HepG2 (cell line): ENCODE measurements around the gene OSBPL5. TPM values are rescaled to one million over a fixed set of nuclear protein-coding genes. Genes with fewer than 3 reads are reported as not detected.

ENCODE experiments used
- ATAC-seq: fragments of 200-7000 bp; cut with Tn5 transposase; 3 replicates; pipeline ENCODE4 v1.9.1; 2020; ENCODE audit warnings: mild to moderate bottlenecking, moderate library complexity
- BruUV-seq: library from RNA; stranded (reverse); fragments of 400-500 nt; replicated peaks from 2 replicates; lab custom pipeline; 2021; lab: Mats Ljungman, UMichigan
- CTCF ChIA-PET: fragments of 300-600 bp; formaldehyde crosslinking; extraction: SDS; loops from one replicate; lab custom pipeline; 2021; ENCODE audit warnings: low total read pairs, inconsistent platforms, low intra/inter-chr PET ratio; lab: Yijun Ruan, JAX
- POLR2A ChIA-PET: fragments of 350-600 bp; sonication (Branson Sonifier 250); formaldehyde crosslinking; loops from one replicate; lab custom pipeline; 2020; ENCODE audit warnings: antibody characterized with exemption, inconsistent platforms; lab: Yijun Ruan, JAX
- DNase-seq: peaks from one replicate; pipeline ENCODE4 v3.0.0-alpha.2; 2015; ENCODE audit warnings: low spot score
- FAIRE-seq: peaks from 3 replicates; lab custom pipeline; 2011; peaks lifted over from hg19 to GRCh38; lab: Jason Lieb, UNC
- H2AFZ ChIP-seq: one replicate; pipeline ENCODE4 v1.6.1; 2011; ENCODE audit warnings: low read length, inconsistent platforms
- H3K27ac ChIP-seq: fragments of 300-600 bp; 3 replicates; pipeline ENCODE4 v1.8.0; 2011; ENCODE audit warnings: mixed run types, mild to moderate bottlenecking, mixed read lengths, low read length, inconsistent platforms; ENCODE audit not compliant: insufficient read depth; ENCODE audit errors: extremely low read length
- H3K27me3 ChIP-seq, 2 experiments: fragments of 200-600 bp in 1 of 2; 2 replicates in 1 of 2; 3 replicates in 1 of 2; pipeline versions ENCODE4 v1.6.0 to v1.8.0; 2011; ENCODE audit warnings: low read length in 2 of 2, mild to moderate bottlenecking in 2 of 2, moderate library complexity in 2 of 2, inconsistent platforms in 1 of 2; ENCODE audit not compliant: insufficient read depth in 2 of 2, control insufficient read depth in 1 of 2
- H3K36me3 ChIP-seq, 2 experiments: fragments of 200-600 bp in 1 of 2; replicated peaks in 1 of 2; 2 replicates in 1 of 2; 3 replicates in 1 of 2; pipeline versions ENCODE4 v1.5.1 to v1.8.0; 2011; ENCODE audit warnings: low read length in 2 of 2, inconsistent platforms in 1 of 2; ENCODE audit not compliant: insufficient read depth in 2 of 2, control insufficient read depth in 1 of 2
- H3K4me1 ChIP-seq: 2 replicates; pipeline ENCODE4 v1.5.1; 2012; ENCODE audit warnings: low read length, inconsistent platforms; ENCODE audit not compliant: insufficient read depth
- H3K4me2 ChIP-seq: 2 replicates; pipeline ENCODE4 v1.6.0; 2011; ENCODE audit warnings: low read depth, low read length, inconsistent platforms
- H3K4me3 ChIP-seq, 3 experiments: fragments of 200-600 bp in 1 of 3; sonication (generic), shearing (Covaris generic) in 1 of 3; replicated peaks in 1 of 3; 2 replicates each; pipeline ENCODE4 v1.5.1; 2011 to 2016; ENCODE audit warnings: low read length in 3 of 3, inconsistent platforms in 2 of 3, low read depth in 2 of 3, mild to moderate bottlenecking in 2 of 3, control low read depth in 1 of 3, mixed read lengths in 1 of 3; ENCODE audit not compliant: insufficient read depth in 1 of 3
- H3K79me2 ChIP-seq: one replicate; pipeline ENCODE4 v1.6.1; 2011; ENCODE audit warnings: low read length, inconsistent platforms; ENCODE audit not compliant: insufficient read depth
- H3K9ac ChIP-seq: 2 replicates; pipeline ENCODE4 v1.6.0; 2011; ENCODE audit warnings: mild to moderate bottlenecking, low read depth, low read length, inconsistent platforms; ENCODE audit not compliant: insufficient read depth
- H3K9me3 ChIP-seq: 2 replicates; pipeline ENCODE4 v1.5.1; 2012; ENCODE audit warnings: mild to moderate bottlenecking, low read length
- H4K20me1 ChIP-seq: 2 replicates; pipeline ENCODE4 v1.6.0; 2011; ENCODE audit warnings: inconsistent platforms, mild to moderate bottlenecking, low read length, moderate library complexity; ENCODE audit not compliant: insufficient read depth
- DBP ChIP-seq: sonication (generic); formaldehyde crosslinking; IDR thresholded peaks from 2 replicates; pipeline ENCODE4 v1.4.0; 2020; ENCODE audit warnings: missing genetic modification reagents; ENCODE audit errors: not compliant biosample characterization
- GTF2F1 ChIP-seq: fragments of 150-350 bp; IDR thresholded peaks from 2 replicates; pipeline ENCODE4 v1.6.1; 2014; ENCODE audit warnings: low read length
- JDP2 ChIP-seq: sonication (generic); formaldehyde crosslinking; IDR thresholded peaks from 2 replicates; pipeline ENCODE4 v1.8.1; 2022; ENCODE audit warnings: missing genetic modification reagents, borderline replicate concordance
- NCOA2 ChIP-seq: sonication (generic); formaldehyde crosslinking; IDR thresholded peaks from 2 replicates; pipeline ENCODE4 v1.8.0; 2022; ENCODE audit warnings: inconsistent platforms
- ZNF44 ChIP-seq: sonication (generic); formaldehyde crosslinking; IDR thresholded peaks from 2 replicates; pipeline ENCODE4 v1.5.1; 2020; ENCODE audit warnings: mild to moderate bottlenecking, missing genetic modification reagents
- WGBS: methylation state at CpG from one replicate; pipeline ENCODE4 v1.1.6; 2017; ENCODE audit warnings: low lambda C conversion rate; 5-methylcytosine and 5-hydroxymethylcytosine counted together
- in situ Hi-C: cut with HindIII; loops from 2 replicates; pipeline ENCODE4 v1.10.0; 2017; ENCODE audit warnings: low pct_unique_long_range_greater_than_20kb; ENCODE audit not compliant: extremely low pct_ligation_motif_present
- intact Hi-C: fragments of 100-400 bp; cut with micrococcal nuclease; formaldehyde crosslinking; loops from one replicate; pipeline ENCODE4 v1.10.0; 2022; ENCODE audit not compliant: unreplicated experiment
- polyA plus RNA-seq, 8 experiments: library from polyadenylated mRNA; depleted of rRNA in 3 of 8; stranded (reverse) in 7 of 8; unstranded in 1 of 8; fragments of >200 nt; fragmentation: Illumina TruSeq in 4 of 8; extraction: Trizol in 4 of 8; gene quantifications; 2 replicates each; pipeline versions ENCODE4 v1.2.1 to v1.2.3, GENCODE V29; 2011 to 2016; ENCODE audit warnings: low read depth in 4 of 8, missing spikeins in 1 of 8, mixed read lengths in 1 of 8; ENCODE audit not compliant: insufficient read depth in 1 of 8
- total RNA-seq, 5 experiments: library from RNA; depleted of rRNA; stranded (reverse); fragments of >200 nt; fragmentation: Illumina TruSeq; extraction: Trizol; gene quantifications; 2 replicates each; pipeline ENCODE4 v1.2.3, GENCODE V29; 2016; ENCODE audit warnings: low read depth in 1 of 5
- TF ChIP-seq, protein P1 (sequence below): sonication (generic); formaldehyde crosslinking; IDR thresholded peaks from 2 replicates; pipeline ENCODE4 v1.4.0; 2020; ENCODE audit warnings: missing genetic modification reagents, borderline replicate concordance

Gene OSBPL5
- total and polyA plus RNA-seq, 2 of the 13 experiments (the other 11 are each of a cell fraction or from before 2014, with no cell fraction given): not detected

GRCh38 chr11:3130269-3131071, 34.6 kb downstream of the OSBPL5 start (continued):
- TF ChIP-seq JDP2 (CRISPR knock-in tag) (no peak), GTF2F1 (no peak), DBP (CRISPR knock-in tag) (no peak), NCOA2 (CRISPR knock-in tag) (no peak)

DNA sequence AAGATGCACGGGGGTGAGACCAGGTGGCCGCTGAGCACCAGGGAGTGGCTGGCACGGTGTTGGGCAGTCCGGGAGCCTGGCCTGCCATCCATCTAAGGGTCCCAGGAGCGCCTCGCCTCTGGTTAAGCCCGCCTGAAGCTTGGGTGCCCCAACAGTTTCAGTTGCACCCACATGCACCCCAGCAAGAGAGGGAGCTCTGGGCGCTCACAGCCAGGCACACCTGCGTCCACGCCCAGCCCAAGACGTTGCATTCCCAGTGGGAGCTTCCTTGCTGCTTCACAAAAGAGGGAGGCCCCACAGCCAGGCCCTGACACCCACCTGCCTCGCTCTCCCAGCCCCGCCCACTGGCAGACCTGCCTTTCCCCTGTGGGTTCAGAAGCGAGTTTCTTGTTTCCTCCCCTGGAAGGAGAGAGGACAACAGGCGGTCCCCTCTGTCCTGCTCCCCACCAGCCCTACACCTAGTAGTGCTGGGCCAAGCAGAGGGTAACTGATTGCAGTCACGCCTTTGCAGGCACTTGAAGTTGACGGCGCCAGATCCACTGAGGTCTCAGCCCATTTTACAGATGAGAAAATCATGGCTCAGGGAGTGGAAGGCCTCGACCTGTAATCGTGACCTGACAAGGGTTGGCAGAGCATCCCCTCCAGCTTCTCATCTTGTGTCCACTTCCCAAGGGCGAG, 35.4 kb downstream of the OSBPL5 start:
- no peak for ATAC-seq
- CTCF ChIA-PET: no interaction called here
- Histone ChIP-seq H3K9me3 (no peaks in the 10 kb centered on the region), H3K27me3 (peaks cover 10 to 57% of the 10 kb centered on the region in 2 experiments), H3K79me2 (no peaks in the 10 kb centered on the region), H3K4me3 (no peak overlapping the region), H3K36me3 (no peaks in the 10 kb centered on the region), H4K20me1 (no peaks in the 10 kb centered on the region), H3K9ac (no peak overlapping the region), H3K4me1 (no peaks in the 10 kb centered on the region), H3K4me2 (no peak overlapping the region), H2AFZ (no peak overlapping the region), H3K27ac (no peak overlapping the region)
- no peak for DNase-seq
- TF ChIP-seq, protein P1, sequence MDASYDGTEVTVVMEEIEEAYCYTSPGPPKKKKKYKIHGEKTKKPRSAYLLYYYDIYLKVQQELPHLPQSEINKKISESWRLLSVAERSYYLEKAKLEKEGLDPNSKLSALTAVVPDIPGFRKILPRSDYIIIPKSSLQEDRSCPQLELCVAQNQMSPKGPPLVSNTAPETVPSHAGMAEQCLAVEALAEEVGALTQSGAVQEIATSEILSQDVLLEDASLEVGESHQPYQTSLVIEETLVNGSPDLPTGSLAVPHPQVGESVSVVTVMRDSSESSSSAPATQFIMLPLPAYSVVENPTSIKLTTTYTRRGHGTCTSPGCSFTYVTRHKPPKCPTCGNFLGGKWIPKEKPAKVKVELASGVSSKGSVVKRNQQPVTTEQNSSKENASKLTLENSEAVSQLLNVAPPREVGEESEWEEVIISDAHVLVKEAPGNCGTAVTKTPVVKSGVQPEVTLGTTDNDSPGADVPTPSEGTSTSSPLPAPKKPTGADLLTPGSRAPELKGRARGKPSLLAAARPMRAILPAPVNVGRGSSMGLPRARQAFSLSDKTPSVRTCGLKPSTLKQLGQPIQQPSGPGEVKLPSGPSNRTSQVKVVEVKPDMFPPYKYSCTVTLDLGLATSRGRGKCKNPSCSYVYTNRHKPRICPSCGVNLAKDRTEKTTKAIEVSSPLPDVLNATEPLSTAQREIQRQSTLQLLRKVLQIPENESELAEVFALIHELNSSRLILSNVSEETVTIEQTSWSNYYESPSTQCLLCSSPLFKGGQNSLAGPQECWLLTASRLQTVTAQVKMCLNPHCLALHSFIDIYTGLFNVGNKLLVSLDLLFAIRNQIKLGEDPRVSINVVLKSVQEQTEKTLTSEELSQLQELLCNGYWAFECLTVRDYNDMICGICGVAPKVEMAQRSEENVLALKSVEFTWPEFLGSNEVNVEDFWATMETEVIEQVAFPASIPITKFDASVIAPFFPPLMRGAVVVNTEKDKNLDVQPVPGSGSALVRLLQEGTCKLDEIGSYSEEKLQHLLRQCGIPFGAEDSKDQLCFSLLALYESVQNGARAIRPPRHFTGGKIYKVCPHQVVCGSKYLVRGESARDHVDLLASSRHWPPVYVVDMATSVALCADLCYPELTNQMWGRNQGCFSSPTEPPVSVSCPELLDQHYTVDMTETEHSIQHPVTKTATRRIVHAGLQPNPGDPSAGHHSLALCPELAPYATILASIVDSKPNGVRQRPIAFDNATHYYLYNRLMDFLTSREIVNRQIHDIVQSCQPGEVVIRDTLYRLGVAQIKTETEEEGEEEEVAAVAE: no peak
- no peak for TF ChIP-seq ZNF44 (CRISPR knock-in tag)
- FAIRE-seq: no peak
- intact Hi-C loops: no loop called here
- 40% methylated on average over 6 of the region's 21 CpGs for WGBS
- in situ Hi-C loops: no loop called here
- POLR2A ChIA-PET: no interaction called here
- BruUV-seq: no TSS peak
